NCI-H446 treated with DMSO at 0.1 percent for 48 hours (cell line): ENCODE data around the gene FAM217A.

Experiments used
- DNase-seq: peaks from one replicate; lab custom pipeline; 2025; lab: John Stamatoyannopoulos, UW

Gene FAM217A

DNA sequence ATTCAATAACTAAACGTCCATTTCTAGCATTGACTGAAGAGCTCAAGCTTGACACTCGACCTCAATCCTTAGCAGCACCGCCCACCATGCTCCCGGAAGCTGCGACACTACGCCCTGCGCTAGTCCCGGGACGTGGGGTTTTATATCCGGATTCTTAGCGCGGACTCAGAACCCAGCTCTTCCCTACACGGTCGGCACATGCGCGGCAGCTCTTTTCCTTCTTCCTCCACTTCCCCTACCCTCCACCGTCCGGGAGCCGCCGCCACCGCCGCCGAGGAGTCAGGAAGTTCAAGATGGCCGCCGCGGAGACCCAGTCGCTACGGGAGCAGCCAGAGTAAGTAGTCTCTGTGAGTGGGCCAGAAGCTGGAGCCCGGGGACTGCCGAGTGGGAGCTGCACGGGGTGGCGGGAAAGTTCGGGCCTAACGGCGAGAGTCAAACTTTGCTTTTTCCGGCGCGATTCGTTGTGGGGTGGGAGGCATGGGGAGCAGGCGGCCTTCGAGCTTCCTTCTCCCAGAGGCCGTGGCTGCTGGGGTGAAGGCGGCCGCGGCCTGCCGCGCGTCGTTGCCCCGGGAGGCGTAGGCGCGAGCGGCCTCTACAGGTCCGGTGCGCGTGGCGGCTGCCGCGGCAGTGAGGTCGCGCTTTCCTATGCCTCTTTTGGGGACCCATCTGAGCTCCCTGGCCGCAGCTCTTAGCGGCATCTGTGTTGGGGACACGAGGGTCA lies 57.6 kb downstream of the FAM217A start:
- peak; percentile 95 for DNase-seq

DNA sequence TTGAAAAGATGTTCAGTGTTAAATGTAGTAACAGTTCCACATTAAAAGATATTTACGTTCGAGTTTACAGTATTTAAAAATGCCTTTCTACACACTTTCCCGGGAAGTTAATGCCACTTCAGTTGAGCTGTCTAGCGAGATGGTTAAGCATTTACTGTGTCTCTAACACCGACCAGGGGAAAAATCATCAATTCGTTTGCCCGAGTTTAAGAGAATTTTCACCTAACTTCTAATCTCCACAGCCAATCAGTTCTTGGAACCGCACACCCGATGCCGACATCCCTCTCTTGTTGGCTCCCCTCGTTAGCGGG lies 58.2 kb downstream of the FAM217A start:
- DNase-seq, result no peak

DNA sequence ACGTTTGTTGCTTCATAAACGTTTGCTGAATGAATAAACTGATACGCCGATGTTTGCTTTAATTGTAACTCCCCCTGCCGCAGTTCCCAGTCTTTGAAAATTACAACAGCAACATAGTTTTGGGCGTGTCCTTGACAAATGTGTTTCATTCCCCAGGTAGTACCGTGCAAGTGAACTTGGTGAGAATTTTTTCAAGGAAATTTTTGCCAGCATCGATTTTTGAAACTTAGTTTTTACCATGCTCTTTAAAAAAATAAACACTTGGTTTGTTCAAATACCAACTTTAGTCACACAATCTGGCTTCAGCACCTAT lies 60.1 kb downstream of the FAM217A start:
- no peak for DNase-seq
